ENCODE measurements around the gene FGF1. TPM values are rescaled to one million over a fixed set of nuclear protein-coding genes. Genes with fewer than 3 reads are reported as not detected.

The FGF1 gene
- total RNA-seq, 3 donors from 2014 or later (not counting 1 experiment from before 2014, with no cell fraction given): not detected

GRCh38 chr5:142722146-142722545 is 36.3 kb upstream of the FGF1 start:
- no peak overlapping the region for H3K4me3 ChIP-seq (ENCODE audit: low read length)
- H3K36me3 ChIP-seq (ENCODE audit: control insufficient read depth, insufficient read depth, low read length): no peaks in the 10 kb centered on the region
- Mint-ChIP-seq H3K27me3 (ENCODE audit: low read depth in 2 of 2) (peaks cover 2 to 7% of the 10 kb centered on the region in 2 donors), H3K27ac (no peak overlapping the region), H3K4me3 (no peak overlapping the region), H3K4me1 (peaks cover 7 to 13% of the 10 kb centered on the region in 2 donors), H3K9me3 (no peaks in the 10 kb centered on the region), H3K36me3 (no peaks in the 10 kb centered on the region)
- no peak for ATAC-seq
- 91% methylated on average over 6 of the region's 6 CpGs for WGBS (ENCODE audit: insufficient coverage)
- H3K27me3 ChIP-seq (ENCODE audit: control insufficient read depth, insufficient read depth, low read length): no peaks in the 10 kb centered on the region
- no peaks in the 10 kb centered on the region for H3K9me3 ChIP-seq (ENCODE audit: control insufficient read depth, insufficient read depth, low read length)
- no peak overlapping the region for H3K27ac ChIP-seq (ENCODE audit: low read length)
- TF ChIP-seq CTCF (IDR thresholded peaks at IDR 0.05): no peak
- intact Hi-C loops (cut with micrococcal nuclease): no loop called here
- peaks cover 8% of the 10 kb centered on the region for H3K4me1 ChIP-seq (ENCODE audit: control insufficient read depth, insufficient read depth, low read length)
- no peak for DNase-seq

GRCh38 chr5:142720641-142721271 is 34.9 kb upstream of the FGF1 start:
- no peak for TF ChIP-seq CTCF (IDR thresholded peaks at IDR 0.05)
- ATAC-seq (no peak), DNase-seq (no peak)
- Mint-ChIP-seq H3K9me3 (no peaks in the 10 kb centered on the region), H3K4me1 (peaks cover 10 to 16% of the 10 kb centered on the region in 2 donors), H3K36me3 (no peaks in the 10 kb centered on the region), H3K27ac (no peak overlapping the region), H3K4me3 (no peak overlapping the region), H3K27me3 (ENCODE audit: low read depth in 2 of 2) (peaks cover 2 to 7% of the 10 kb centered on the region in 2 donors)
- Histone ChIP-seq H3K4me1 (ENCODE audit: control insufficient read depth, insufficient read depth, low read length) (peaks cover 8% of the 10 kb centered on the region), H3K27ac (ENCODE audit: low read length) (no peak overlapping the region), H3K27me3 (ENCODE audit: control insufficient read depth, insufficient read depth, low read length) (no peaks in the 10 kb centered on the region), H3K4me3 (ENCODE audit: low read length) (no peak overlapping the region), H3K36me3 (ENCODE audit: control insufficient read depth, insufficient read depth, low read length) (no peaks in the 10 kb centered on the region), H3K9me3 (ENCODE audit: control insufficient read depth, insufficient read depth, low read length) (no peaks in the 10 kb centered on the region)
- 87% methylated on average over 13 of the region's 13 CpGs for WGBS (ENCODE audit: insufficient coverage)
- intact Hi-C loops (cut with micrococcal nuclease): no loop called here

GRCh38 chr5:142719836-142720370 is 34.0 kb upstream of the FGF1 start:
- no peaks in the 10 kb centered on the region for H3K36me3 ChIP-seq (ENCODE audit: control insufficient read depth, insufficient read depth, low read length)
- no peaks in the 10 kb centered on the region for H3K27me3 ChIP-seq (ENCODE audit: control insufficient read depth, insufficient read depth, low read length)
- TF ChIP-seq CTCF (IDR thresholded peaks at IDR 0.05): no peak
- H3K4me3 ChIP-seq (ENCODE audit: low read length): no peak overlapping the region
- Mint-ChIP-seq H3K4me1 (peaks cover 10 to 15% of the 10 kb centered on the region in 2 donors), H3K27me3 (ENCODE audit: low read depth in 2 of 2) (peaks cover 2 to 7% of the 10 kb centered on the region in 2 donors), H3K4me3 (no peak overlapping the region), H3K9me3 (no peaks in the 10 kb centered on the region), H3K27ac (no peak overlapping the region), H3K36me3 (no peaks in the 10 kb centered on the region)
- ATAC-seq: no peak
- no peaks in the 10 kb centered on the region for H3K9me3 ChIP-seq (ENCODE audit: control insufficient read depth, insufficient read depth, low read length)
- DNase-seq: no peak
- peaks cover 8% of the 10 kb centered on the region for H3K4me1 ChIP-seq (ENCODE audit: control insufficient read depth, insufficient read depth, low read length)
- 89% methylated on average over 8 of the region's 8 CpGs for WGBS (ENCODE audit: insufficient coverage)
- H3K27ac ChIP-seq (ENCODE audit: low read length): no peak overlapping the region
- intact Hi-C loops (cut with micrococcal nuclease): loop anchor here (10.0 kb wide), 1 partner anchor 1105 kb away; no protein-coding TSS in a partner anchor
